ENCODE data around the gene SLC25A12.

Gene SLC25A12

GRCh38 chr2:171864357-171864985 lies 29.6 kb downstream of the SLC25A12 start:
- no peak for TF ChIP-seq CTCF (IDR thresholded peaks at IDR 0.05; ENCODE audit: extremely low read depth, missing control alignments)
- DNase-seq (ENCODE audit: low spot score) = no peak

- TF ChIP-seq CTCF (IDR thresholded peaks at IDR 0.05; ENCODE audit: extremely low read depth, missing control alignments) = no peak
- no peak for DNase-seq (ENCODE audit: low spot score)
Measured at GRCh38 chr2:171862501-171862900, 31.5 kb downstream of the SLC25A12 start.

GRCh38 chr2:171858397-171858958 lies 35.6 kb downstream of the SLC25A12 start:
- no peak for TF ChIP-seq CTCF (IDR thresholded peaks at IDR 0.05; ENCODE audit: extremely low read depth, missing control alignments)
- no peak for DNase-seq (ENCODE audit: low spot score)

GRCh38 chr2:171855401-171855800 lies 38.6 kb downstream of the SLC25A12 start:
- DNase-seq (ENCODE audit: low spot score) = no peak
- TF ChIP-seq CTCF (IDR thresholded peaks at IDR 0.05; ENCODE audit: extremely low read depth, missing control alignments) = no peak

GRCh38 chr2:171852366-171852888 lies 41.6 kb downstream of the SLC25A12 start:
- no peak for DNase-seq (ENCODE audit: low spot score)
- TF ChIP-seq CTCF (IDR thresholded peaks at IDR 0.05; ENCODE audit: extremely low read depth, missing control alignments) = no peak

- DNase-seq (ENCODE audit: low spot score) = no peak
- no peak for TF ChIP-seq CTCF (IDR thresholded peaks at IDR 0.05; ENCODE audit: extremely low read depth, missing control alignments)
Measured at GRCh38 chr2:171847627-171848026, 46.4 kb downstream of the SLC25A12 start.

GRCh38 chr2:171846894-171847293 lies 47.1 kb downstream of the SLC25A12 start:
- no peak for DNase-seq (ENCODE audit: low spot score)
- no peak for TF ChIP-seq CTCF (IDR thresholded peaks at IDR 0.05; ENCODE audit: extremely low read depth, missing control alignments)
